ENCODE measurements around the gene TES. TPM values are rescaled to one million over a fixed set of nuclear protein-coding genes. Genes with fewer than 3 reads are reported as not detected.

Gene TES
- total and polyA plus RNA-seq, 2 of the 13 experiments (the other 11 are each of a cell fraction or from before 2014, with no cell fraction given), result 21.6 to 23.0 TPM

DNA sequence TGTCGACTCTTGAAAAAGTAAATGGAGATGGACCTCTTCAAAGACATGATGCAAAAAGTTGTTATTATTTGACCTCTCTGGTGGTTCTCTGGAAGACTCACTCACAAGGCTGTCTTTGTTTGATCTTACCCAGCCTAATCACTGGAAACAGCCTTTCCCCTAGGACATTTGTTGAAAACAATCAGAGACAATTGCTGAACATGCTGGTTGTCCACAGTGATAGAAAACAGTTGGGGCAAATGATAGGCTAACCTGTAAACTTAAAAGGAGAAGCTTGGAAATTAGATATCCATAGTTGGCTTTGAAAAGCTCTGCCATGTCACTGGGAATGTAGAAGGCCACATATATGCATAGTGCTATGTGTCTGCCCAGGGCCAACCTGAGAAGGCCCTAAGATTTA lies 22.9 kb upstream of the TES start:
- FAIRE-seq (no peak), DNase-seq (ENCODE audit: low spot score) (no peak), ATAC-seq (no peak)
- 24% methylated on average over 1 of the region's 1 CpG for WGBS (ENCODE audit: low lambda C conversion rate)
- Histone ChIP-seq H3K4me3 (replicated peaks in 1 of 3; ENCODE audit: insufficient read depth in 1 of 3, low read depth in 2 of 3, low read length in 3 of 3) (no peak overlapping the region), H3K9ac (ENCODE audit: insufficient read depth, low read depth, low read length) (no peak overlapping the region), H2AFZ (ENCODE audit: low read length) (no peak overlapping the region), H3K36me3 (replicated peaks in 1 of 2; ENCODE audit: control insufficient read depth in 1 of 2, insufficient read depth in 2 of 2, low read length in 2 of 2) (no peaks in the 10 kb centered on the region), H3K27me3 (ENCODE audit: control insufficient read depth in 1 of 2, insufficient read depth in 2 of 2, low read length in 2 of 2) (no peaks in the 10 kb centered on the region), H3K4me1 (ENCODE audit: insufficient read depth, low read length) (no peaks in the 10 kb centered on the region), H3K9me3 (ENCODE audit: low read length) (peaks cover 8% of the 10 kb centered on the region), H3K27ac (ENCODE audit: extremely low read length, insufficient read depth, low read length) (no peak overlapping the region), H4K20me1 (ENCODE audit: insufficient read depth, low read length) (no peaks in the 10 kb centered on the region), H3K79me2 (ENCODE audit: insufficient read depth, low read length) (no peaks in the 10 kb centered on the region), H3K4me2 (ENCODE audit: low read depth, low read length) (no peak overlapping the region)
- ChIA-PET POLR2A (no interaction called here), CTCF (ENCODE audit: low intra/inter-chr PET ratio, low total read pairs) (no interaction called here)
- TF ChIP-seq, protein P1, sequence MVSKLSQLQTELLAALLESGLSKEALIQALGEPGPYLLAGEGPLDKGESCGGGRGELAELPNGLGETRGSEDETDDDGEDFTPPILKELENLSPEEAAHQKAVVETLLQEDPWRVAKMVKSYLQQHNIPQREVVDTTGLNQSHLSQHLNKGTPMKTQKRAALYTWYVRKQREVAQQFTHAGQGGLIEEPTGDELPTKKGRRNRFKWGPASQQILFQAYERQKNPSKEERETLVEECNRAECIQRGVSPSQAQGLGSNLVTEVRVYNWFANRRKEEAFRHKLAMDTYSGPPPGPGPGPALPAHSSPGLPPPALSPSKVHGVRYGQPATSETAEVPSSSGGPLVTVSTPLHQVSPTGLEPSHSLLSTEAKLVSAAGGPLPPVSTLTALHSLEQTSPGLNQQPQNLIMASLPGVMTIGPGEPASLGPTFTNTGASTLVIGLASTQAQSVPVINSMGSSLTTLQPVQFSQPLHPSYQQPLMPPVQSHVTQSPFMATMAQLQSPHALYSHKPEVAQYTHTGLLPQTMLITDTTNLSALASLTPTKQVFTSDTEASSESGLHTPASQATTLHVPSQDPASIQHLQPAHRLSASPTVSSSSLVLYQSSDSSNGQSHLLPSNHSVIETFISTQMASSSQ (IDR thresholded peaks at IDR 0.05; ENCODE audit: low read depth), result no peak
- TF ChIP-seq, protein P1 (CRISPR knock-in tag; IDR thresholded peaks at IDR 0.05; ENCODE audit: borderline replicate concordance), result no peak
- TF ChIP-seq, protein P2, sequence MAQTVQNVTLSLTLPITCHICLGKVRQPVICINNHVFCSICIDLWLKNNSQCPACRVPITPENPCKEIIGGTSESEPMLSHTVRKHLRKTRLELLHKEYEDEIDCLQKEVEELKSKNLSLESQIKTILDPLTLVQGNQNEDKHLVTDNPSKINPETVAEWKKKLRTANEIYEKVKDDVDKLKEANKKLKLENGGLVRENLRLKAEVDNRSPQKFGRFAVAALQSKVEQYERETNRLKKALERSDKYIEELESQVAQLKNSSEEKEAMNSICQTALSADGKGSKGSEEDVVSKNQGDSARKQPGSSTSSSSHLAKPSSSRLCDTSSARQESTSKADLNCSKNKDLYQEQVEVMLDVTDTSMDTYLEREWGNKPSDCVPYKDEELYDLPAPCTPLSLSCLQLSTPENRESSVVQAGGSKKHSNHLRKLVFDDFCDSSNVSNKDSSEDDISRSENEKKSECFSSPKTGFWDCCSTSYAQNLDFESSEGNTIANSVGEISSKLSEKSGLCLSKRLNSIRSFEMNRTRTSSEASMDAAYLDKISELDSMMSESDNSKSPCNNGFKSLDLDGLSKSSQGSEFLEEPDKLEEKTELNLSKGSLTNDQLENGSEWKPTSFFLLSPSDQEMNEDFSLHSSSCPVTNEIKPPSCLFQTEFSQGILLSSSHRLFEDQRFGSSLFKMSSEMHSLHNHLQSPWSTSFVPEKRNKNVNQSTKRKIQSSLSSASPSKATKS (CRISPR knock-in tag; IDR thresholded peaks at IDR 0.05), result no peak
- TF ChIP-seq ZNF432 (CRISPR knock-in tag; IDR thresholded peaks at IDR 0.05; ENCODE audit: borderline replicate concordance), result peak; percentile 95
- TF ChIP-seq RFX1 (IDR thresholded peaks at IDR 0.05), result no peak
- no peak for TF ChIP-seq RAD51 (IDR thresholded peaks at IDR 0.05; ENCODE audit: borderline replicate concordance)
- intact Hi-C loops (cut with micrococcal nuclease; ENCODE audit: unreplicated experiment), result no loop called here
- in situ Hi-C loops (cut with HindIII; ENCODE audit: extremely low pct_ligation_motif_present, low pct_unique_long_range_greater_than_20kb), result no loop called here
- BruUV-seq (replicated peaks), result no TSS peak

Data from HepG2 (cell line).